CD4-positive, alpha-beta T cell treated with Interferon gamma for 1 hour (primary cell): ENCODE results near the gene STK40.

Experiments
- DNase-seq: peaks from one replicate; pipeline ENCODE4 v3.0.0-alpha.2; 2020

Gene STK40

GRCh38 chr1:36342426-36343185 lies 43.1 kb downstream of the STK40 start:
- peak; percentile 57 for DNase-seq

- no peak for DNase-seq
These were observed 44.0 kb downstream of the STK40 start for GRCh38 chr1:36341626-36342320.

- DNase-seq, result no peak
These were observed 46.1 kb downstream of the STK40 start for GRCh38 chr1:36339615-36340014.

- DNase-seq, result no peak
These were observed 46.5 kb downstream of the STK40 start for GRCh38 chr1:36339215-36339614.

- DNase-seq, result no peak
These were observed 47.9 kb downstream of the STK40 start for GRCh38 chr1:36337830-36338229.

- no peak for DNase-seq
These were observed 54.8 kb downstream of the STK40 start for GRCh38 chr1:36330940-36331339.

GRCh38 chr1:36329817-36330216 lies 55.9 kb downstream of the STK40 start:
- no peak for DNase-seq

GRCh38 chr1:36328713-36329112 lies 57.0 kb downstream of the STK40 start:
- DNase-seq, result no peak

GRCh38 chr1:36328088-36328480 lies 57.6 kb downstream of the STK40 start:
- DNase-seq, result no peak

- no peak for DNase-seq
These were observed 58.2 kb downstream of the STK40 start for GRCh38 chr1:36327421-36328087.

- no peak for DNase-seq
These were observed 59.2 kb downstream of the STK40 start for GRCh38 chr1:36326499-36326898.

- no peak for DNase-seq
These were observed 61.4 kb downstream of the STK40 start for GRCh38 chr1:36324353-36324703.

- peak; percentile 32 for DNase-seq
These were observed 61.9 kb downstream of the STK40 start, which contains the start of gene EVA1B for GRCh38 chr1:36323636-36324352. TSS of gene EVA1B (minus strand) at chr1:36323645. CDS start at chr1:36323037, 608 bp downstream.

GRCh38 chr1:36322786-36323635 lies 62.7 kb downstream of the STK40 start:
- peak; percentile 19 for DNase-seq

GRCh38 chr1:36322041-36322785 lies 63.5 kb downstream of the STK40 start:
- DNase-seq, result no peak

GRCh38 chr1:36321119-36321951 lies 64.4 kb downstream of the STK40 start:
- DNase-seq, result peak; percentile 14

- no peak for DNase-seq
These were observed 65.0 kb downstream of the STK40 start for GRCh38 chr1:36320767-36321118.

- peak; percentile 21 for DNase-seq
These were observed 65.4 kb downstream of the STK40 start for GRCh38 chr1:36320291-36320761.

- no peak for DNase-seq
These were observed 76.3 kb downstream of the STK40 start for GRCh38 chr1:36309397-36309796.

GRCh38 chr1:36307601-36308330 lies 78.0 kb downstream of the STK40 start:
- DNase-seq, result no peak
